SKM-1 treated with dmso at 0.1 percent for 144 hours (cell line): ENCODE data around the gene ANGPTL2.
"Not testable (repeated sequence)": the region's sequence is repeated elsewhere in the genome, so short reads cannot be mapped to it uniquely, and the experiment has no call there.

ENCODE experiments used
- DNase-seq: peaks from one replicate; lab custom pipeline; 2025; ENCODE audit not compliant: unreplicated experiment; lab: John Stamatoyannopoulos, UW

Gene ANGPTL2

GRCh38 chr9:127154390-127155191 is 32.2 kb upstream of the ANGPTL2 start:
- no peak for DNase-seq

DNA sequence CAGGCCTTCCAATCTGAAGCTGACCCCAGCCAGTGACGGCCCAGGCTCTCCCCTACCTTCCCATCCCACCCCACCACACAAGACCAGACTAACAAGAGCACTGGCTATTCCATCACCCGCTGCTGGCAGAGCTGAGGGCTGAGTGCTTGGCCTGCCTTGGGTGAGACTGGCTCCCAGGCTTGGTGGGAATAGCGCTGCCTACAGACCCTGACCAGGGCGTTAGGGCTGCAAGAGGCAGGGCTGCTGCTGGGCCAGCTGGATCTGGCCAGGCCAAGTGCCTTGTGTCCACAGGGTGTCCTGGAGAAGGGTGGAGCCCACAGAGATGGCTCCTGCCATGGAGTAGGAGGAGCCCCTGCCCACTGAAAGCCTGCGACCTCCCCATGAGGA is 31.6 kb upstream of the ANGPTL2 start:
- DNase-seq: no peak

GRCh38 chr9:127153501-127153900 is 31.1 kb upstream of the ANGPTL2 start:
- DNase-seq: no peak

GRCh38 chr9:127149463-127150390 is 27.3 kb upstream of the ANGPTL2 start:
- no peak for DNase-seq

DNA sequence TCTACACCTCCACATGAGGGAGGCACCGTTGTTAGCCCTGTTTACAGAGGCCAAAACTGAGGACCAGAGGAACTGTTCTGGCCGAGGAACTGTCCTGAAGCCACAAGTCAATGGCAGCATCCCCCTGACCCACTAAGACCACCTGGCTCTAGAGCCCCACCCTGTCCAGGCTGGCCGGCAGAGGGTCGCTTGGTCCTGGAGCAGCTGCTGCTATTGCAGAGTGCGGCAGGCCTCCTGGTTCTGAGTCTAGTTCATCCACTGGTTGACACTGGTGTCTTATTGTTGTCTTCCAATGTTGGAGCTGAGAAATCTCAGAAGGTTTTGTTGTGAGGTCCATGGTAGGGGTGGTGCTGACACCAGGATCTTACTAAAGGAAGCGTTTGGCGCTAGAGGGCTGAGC is 26.6 kb upstream of the ANGPTL2 start:
- no peak for DNase-seq

DNA sequence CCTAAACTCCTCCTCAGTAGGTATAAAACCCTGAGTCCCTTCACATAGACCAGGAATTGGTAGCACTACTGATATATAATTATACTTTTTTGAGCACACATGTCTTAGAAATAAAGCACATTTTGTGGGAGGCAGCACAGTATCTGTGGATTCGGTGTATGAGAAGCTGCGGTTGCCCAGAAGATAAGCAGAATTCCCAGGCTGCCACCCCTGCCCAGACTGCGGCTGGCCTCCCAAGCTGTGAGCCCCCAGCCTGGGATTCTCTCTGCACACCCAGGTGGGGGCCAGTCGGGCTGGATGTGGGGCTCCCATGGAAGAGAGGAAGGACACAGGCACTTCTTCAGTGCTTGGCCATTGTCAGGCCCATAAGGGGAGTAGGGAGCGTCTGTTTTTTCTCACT is 25.6 kb upstream of the ANGPTL2 start:
- DNase-seq: no peak

DNA sequence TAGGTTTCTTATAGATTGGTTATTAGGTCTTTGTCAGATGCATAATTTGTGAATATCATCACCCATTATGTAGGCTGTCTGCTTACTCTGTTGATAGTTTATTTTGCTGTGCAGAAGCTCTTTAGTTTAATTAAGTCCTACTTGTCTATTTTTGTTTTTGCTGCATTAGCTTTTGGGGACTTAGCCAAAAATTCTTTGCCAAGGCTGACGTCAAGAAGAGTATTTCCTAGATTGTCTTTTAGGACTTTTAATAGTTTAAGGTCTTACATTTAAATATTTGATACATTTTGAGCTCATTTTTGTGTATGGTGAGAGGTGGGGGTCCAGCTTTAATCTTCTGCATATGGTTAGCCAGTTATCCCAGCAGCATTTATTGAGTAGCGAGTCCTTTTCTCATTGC is 24.8 kb upstream of the ANGPTL2 start:
- DNase-seq: no peak

DNA sequence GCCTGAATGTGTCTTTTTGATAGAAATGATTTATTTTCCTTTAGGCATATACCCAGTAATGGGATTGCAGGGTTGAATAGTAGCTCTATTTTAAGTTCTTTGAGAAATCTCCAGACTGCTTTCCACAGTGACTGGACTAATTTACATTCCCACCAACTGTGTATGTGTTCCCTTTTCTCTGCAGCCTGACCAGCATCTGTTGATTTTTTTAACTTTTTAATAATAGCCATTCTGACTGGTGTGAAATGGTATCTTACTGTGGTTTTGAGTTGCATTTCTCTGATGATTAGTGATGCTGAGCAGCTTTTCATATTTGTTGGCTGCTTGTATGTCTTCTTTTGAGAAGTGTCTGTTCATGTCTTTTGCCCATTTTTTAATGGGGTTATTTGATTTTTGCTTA is 24.4 kb upstream of the ANGPTL2 start:
- not testable (repeated sequence) for DNase-seq

DNA sequence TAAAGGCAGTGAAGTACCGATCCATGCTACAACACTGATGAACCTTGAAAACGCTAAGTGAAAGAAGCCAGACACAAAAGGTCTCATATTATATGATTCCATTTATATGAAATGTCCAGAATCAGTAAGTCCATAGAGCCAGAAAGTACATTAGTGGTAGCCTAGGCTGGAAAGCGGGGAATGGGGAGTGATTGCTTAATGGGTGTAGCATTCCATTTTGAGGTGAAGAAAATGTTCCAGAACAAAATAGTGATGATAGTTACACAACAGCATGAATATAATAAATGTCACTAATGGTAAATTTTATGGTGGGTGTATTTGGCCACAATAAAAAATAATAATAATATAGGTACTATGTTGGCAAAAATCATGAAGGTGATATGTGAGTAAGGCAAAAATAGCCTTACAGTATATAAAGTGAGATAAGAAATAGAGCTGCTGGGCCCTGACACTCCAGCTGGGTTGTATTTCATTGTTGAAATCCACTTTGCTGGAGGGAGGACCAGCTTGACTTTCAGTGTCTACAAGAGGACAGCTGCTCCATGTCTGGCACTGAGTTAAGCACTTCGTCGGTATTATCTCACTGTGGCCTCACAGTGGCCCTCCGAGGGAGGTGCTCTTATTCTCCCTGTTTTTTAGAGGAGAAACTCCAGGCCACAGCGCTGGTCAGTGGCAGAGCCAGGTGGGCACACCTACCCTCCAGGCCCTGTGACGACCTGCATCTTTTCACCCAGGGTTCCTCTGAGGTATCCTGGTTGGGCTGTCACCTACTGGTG is 22.4 kb upstream of the ANGPTL2 start:
- no peak for DNase-seq

GRCh38 chr9:127143920-127144465 is 21.6 kb upstream of the ANGPTL2 start:
- DNase-seq: no peak

GRCh38 chr9:127142931-127143464 is 20.6 kb upstream of the ANGPTL2 start:
- DNase-seq: no peak

DNA sequence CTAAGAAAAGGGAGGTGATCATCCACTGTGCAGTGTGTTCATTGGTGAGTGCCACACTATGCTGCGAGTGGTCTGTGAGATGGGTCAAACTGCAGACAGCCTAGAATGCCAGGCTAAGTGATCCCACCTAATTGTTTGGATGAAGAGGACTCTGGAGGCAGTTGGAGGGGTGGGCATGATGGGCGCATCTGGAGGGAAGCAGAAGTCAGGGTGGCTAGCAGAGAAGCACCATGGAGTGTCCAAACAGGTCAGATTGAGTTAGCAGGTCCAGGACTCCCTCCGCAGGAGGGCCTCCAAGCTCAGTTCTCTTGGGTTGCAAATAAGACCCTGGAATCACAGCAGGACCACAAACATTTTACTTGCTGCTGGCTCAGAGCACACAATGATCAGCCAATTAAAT is 19.9 kb upstream of the ANGPTL2 start:
- no peak for DNase-seq

DNA sequence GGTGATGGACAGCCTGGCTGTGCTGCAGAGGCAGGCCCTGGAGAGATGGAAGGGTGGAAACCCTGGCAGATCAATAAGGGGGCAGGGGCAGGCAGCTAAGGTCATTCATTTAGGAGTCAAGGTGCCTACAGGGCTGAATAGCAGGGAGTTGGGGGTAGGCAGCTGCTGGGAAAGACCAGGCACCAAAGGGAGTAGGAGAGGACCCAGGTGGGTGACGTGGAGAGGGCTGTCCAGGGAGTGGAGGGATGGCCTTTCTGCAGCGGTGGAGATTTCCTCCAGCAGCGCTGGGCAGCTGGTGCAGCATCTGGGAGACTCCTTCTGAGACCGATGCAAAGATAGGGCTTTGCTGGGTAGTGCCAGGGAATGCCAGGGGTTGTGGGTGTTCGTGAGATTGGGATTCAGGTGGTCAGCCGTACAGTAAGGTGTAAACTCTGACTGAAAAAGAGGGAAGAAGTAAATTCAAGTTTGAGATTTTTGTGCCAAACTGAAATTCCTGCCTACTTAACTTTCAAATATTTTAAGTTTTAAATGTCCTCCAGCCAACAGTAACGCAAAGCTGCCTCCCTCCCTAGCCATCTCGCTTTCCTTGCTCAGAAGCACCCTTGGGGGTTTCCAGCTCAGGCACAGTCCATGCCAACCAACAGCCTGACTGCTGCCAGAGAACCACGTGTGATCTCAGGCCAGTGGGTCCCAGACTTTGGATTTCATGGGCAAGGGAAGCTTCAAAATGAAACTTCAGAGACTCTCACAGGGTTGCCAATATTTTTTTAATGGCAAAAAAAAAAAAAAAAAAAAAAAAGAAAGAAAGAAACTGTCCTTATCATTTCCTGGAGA is 18.6 kb upstream of the ANGPTL2 start:
- no peak for DNase-seq

DNA sequence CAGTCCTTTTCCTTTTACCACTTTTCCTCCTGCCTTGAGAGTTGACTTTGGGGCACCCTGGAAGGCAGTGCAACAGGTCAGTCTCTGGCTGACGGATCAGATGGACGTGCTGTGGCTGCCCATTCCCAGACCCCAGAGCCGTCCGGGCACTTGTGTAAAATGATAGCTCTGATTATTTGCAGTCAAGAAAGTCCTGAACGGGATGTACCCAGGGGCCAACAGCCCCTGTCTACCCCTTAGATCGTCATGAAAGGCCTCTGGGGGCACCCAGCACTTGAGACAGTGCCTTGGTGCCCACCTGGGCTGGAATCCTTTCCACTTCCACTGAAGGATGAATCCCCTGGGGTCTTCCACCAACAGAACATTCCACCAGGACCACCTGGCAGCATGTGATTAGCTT is 17.7 kb upstream of the ANGPTL2 start:
- DNase-seq: no peak

DNA sequence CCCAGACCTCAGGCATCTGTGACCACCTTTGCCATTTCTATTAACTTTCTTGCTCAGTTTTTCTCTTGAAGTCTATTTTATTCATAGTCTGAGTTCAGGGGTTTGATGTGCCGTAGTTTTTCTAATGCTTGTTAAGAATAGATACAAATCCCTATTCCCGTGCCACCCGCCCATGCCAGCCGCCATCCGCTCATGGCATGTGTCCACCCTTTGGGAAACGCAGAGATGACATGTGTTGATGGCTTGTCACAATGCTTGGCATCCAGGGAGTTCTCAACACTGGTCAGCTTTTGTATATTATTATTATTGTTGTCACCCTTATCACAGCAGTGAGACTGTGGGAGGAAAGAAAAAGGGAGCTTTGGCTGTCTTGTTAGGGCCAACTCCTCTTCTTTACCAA is 17.3 kb upstream of the ANGPTL2 start:
- DNase-seq: no peak

GRCh38 chr9:127139071-127139731 is 16.8 kb upstream of the ANGPTL2 start:
- DNase-seq: no peak

DNA sequence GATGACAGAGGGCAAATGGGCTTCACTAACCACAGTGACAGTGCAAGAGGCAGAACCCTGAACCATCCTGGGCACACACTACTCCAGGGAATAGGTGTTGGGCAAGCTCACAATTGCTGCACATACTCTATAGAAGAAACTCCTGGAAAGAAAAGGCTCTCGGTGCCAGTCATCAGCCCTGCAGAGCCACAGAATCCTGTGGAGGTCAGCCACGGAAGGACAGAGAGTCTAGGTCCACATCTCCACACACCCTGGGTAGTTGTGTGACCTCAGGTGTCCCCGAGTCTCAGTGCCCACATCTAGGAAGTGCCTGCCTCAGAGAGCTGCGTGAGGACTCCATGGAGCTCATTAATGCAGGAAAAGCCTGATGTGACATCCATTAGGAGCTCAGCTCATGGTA is 16.0 kb upstream of the ANGPTL2 start:
- DNase-seq: no peak

- DNase-seq: no peak
Observed at GRCh38 chr9:127137640-127138360, 15.4 kb upstream of the ANGPTL2 start.
